Neuronal stem cell (in vitro differentiated cells): ENCODE data around the gene KLHL25.

ENCODE experiments used
- DNase-seq: peaks from one replicate; pipeline ENCODE4 v3.0.0-alpha.2; 2013; ENCODE audit warnings: low spot score
- H2AFZ ChIP-seq: one replicate; pipeline ENCODE4 v1.6.1; 2013; ENCODE audit warnings: mild to moderate bottlenecking, low read length, inconsistent platforms
- H2AK5ac ChIP-seq: 2 replicates; pipeline ENCODE4 v1.6.1; 2013; ENCODE audit warnings: low read depth, mild to moderate bottlenecking, inconsistent platforms, low read length, moderate library complexity, mixed read lengths
- H2BK120ac ChIP-seq: 2 replicates; pipeline ENCODE4 v1.6.1; 2013; ENCODE audit warnings: low read depth, mild to moderate bottlenecking, inconsistent platforms, low read length, moderate library complexity, mixed read lengths
- H2BK12ac ChIP-seq: one replicate; pipeline ENCODE4 v1.6.1; 2013; ENCODE audit warnings: low read length, inconsistent platforms
- H2BK15ac ChIP-seq: 2 replicates; pipeline ENCODE4 v1.6.1; 2013; ENCODE audit warnings: mild to moderate bottlenecking, low read length, inconsistent platforms, mixed read lengths
- H2BK5ac ChIP-seq: one replicate; pipeline ENCODE4 v1.6.1; 2013; ENCODE audit warnings: inconsistent platforms, mild to moderate bottlenecking, low read length, moderate library complexity
- H3K14ac ChIP-seq: one replicate; pipeline ENCODE4 v1.6.1; 2013; ENCODE audit warnings: low read length, inconsistent platforms
- H3K18ac ChIP-seq: 2 replicates; pipeline ENCODE4 v1.6.1; 2013; ENCODE audit warnings: low read length, inconsistent platforms
- H3K23ac ChIP-seq: 2 replicates; pipeline ENCODE4 v1.6.1; 2013; ENCODE audit warnings: low read depth, mild to moderate bottlenecking, mixed read lengths, low read length, inconsistent platforms; ENCODE audit not compliant: poor library complexity
- H3K27ac ChIP-seq: replicated peaks from 3 replicates; pipeline ENCODE4 v1.5.1; 2013; ENCODE audit warnings: low read length, inconsistent platforms
- H3K27me3 ChIP-seq, 3 experiments: 2 replicates each; pipeline ENCODE4 v1.6.1; 2013; ENCODE audit warnings: low read length in 3 of 3, mild to moderate bottlenecking in 2 of 3, inconsistent platforms in 1 of 3, low read depth in 1 of 3, mixed read lengths in 1 of 3, moderate library complexity in 1 of 3; ENCODE audit not compliant: control insufficient read depth in 3 of 3, insufficient read depth in 3 of 3
- H3K36me3 ChIP-seq, 2 donors: replicated peaks in 1 of 2; 2 replicates each; pipeline ENCODE4 v1.6.1; 2013; ENCODE audit warnings: low read length in 2 of 2; ENCODE audit not compliant: control insufficient read depth in 2 of 2, insufficient read depth in 2 of 2
- H3K4ac ChIP-seq: 2 replicates; pipeline ENCODE4 v1.6.1; 2013; ENCODE audit warnings: inconsistent platforms, mild to moderate bottlenecking, low read length, moderate library complexity
- H3K4me1 ChIP-seq, 2 donors: 1 replicate in 1 of 2; 2 replicates in 1 of 2; pipeline ENCODE4 v1.6.1; 2013; ENCODE audit warnings: low read length in 2 of 2, low read depth in 1 of 2; ENCODE audit not compliant: control insufficient read depth in 2 of 2, insufficient read depth in 1 of 2
- H3K4me2 ChIP-seq: one replicate; pipeline ENCODE4 v1.6.1; 2013; ENCODE audit warnings: mild to moderate bottlenecking, low read length, inconsistent platforms; ENCODE audit not compliant: insufficient read depth, poor library complexity, severe bottlenecking
- H3K4me3 ChIP-seq, 2 donors: 2 replicates each; pipeline ENCODE4 v1.5.1; 2013; ENCODE audit warnings: low read length in 2 of 2, mild to moderate bottlenecking in 2 of 2, inconsistent platforms in 1 of 2, moderate library complexity in 1 of 2
- H3K79me1 ChIP-seq: one replicate; pipeline ENCODE4 v1.6.1; 2013; ENCODE audit warnings: low read depth, mild to moderate bottlenecking, inconsistent platforms, low read length, moderate library complexity
- H3K9ac ChIP-seq: one replicate; pipeline ENCODE4 v1.6.1; 2013; ENCODE audit warnings: mild to moderate bottlenecking, low read depth, low read length, inconsistent platforms; ENCODE audit not compliant: poor library complexity
- H3K9me3 ChIP-seq, 2 donors: replicated peaks in 1 of 2; 2 replicates each; pipeline versions ENCODE3 to v1.6.1; 2013; ENCODE audit warnings: low read length in 2 of 2, mild to moderate bottlenecking in 2 of 2, inconsistent platforms in 1 of 2, low read depth in 1 of 2, mixed read lengths in 1 of 2, moderate library complexity in 1 of 2; ENCODE audit not compliant: control insufficient read depth in 2 of 2, insufficient read depth in 1 of 2
- H4K8ac ChIP-seq: one replicate; pipeline ENCODE4 v1.6.1; 2013; ENCODE audit warnings: low read depth, mild to moderate bottlenecking, inconsistent platforms, low read length, moderate library complexity
- H4K91ac ChIP-seq: one replicate; pipeline ENCODE4 v1.6.1; 2013; ENCODE audit warnings: low read length, low read depth, mild to moderate bottlenecking, inconsistent platforms; ENCODE audit not compliant: poor library complexity
- whole genome bisulfite sequencing, 2 donors: extraction: QIAGEN DNeasy Blood & Tissue Kit; methylation state at CpG; one replicate each; pipeline ENCODE4 v1.1.7; 2013; ENCODE audit warnings: missing lambda C conversion rate in 2 of 2, mixed read lengths in 1 of 2; ENCODE audit not compliant: insufficient read length in 2 of 2, insufficient replicate concordance in 1 of 2; ENCODE audit errors: extremely low coverage in 2 of 2; 5-methylcytosine and 5-hydroxymethylcytosine counted together

Gene KLHL25

GRCh38 chr15:85723960-85724945, 70.5 kb downstream of the KLHL25 start:
- Histone ChIP-seq H2AFZ (no peak overlapping the region), H3K4ac (no peak overlapping the region), H3K27me3 (no peaks in the 10 kb centered on the region), H2BK120ac (no peak overlapping the region), H2BK5ac (no peak overlapping the region), H3K14ac (no peak overlapping the region), H3K4me2 (no peak overlapping the region), H3K18ac (no peak overlapping the region), H3K4me1 (no peaks in the 10 kb centered on the region), H2BK15ac (no peak overlapping the region), H3K4me3 (no peak overlapping the region), H3K9me3 (no peaks in the 10 kb centered on the region), H2BK12ac (no peak overlapping the region), H4K91ac (no peak overlapping the region), H3K79me1 (no peaks in the 10 kb centered on the region), H3K27ac (no peak overlapping the region), H2AK5ac (no peak overlapping the region), H3K23ac (no peak overlapping the region), H3K36me3 (peaks cover 20 to 95% of the 10 kb centered on the region in 2 donors), H3K9ac (no peak overlapping the region), H4K8ac (no peak overlapping the region)
- WGBS, 2 donors = no CpG with 5 or more reads among the region's 10 CpGs
- no peak for DNase-seq

DNA sequence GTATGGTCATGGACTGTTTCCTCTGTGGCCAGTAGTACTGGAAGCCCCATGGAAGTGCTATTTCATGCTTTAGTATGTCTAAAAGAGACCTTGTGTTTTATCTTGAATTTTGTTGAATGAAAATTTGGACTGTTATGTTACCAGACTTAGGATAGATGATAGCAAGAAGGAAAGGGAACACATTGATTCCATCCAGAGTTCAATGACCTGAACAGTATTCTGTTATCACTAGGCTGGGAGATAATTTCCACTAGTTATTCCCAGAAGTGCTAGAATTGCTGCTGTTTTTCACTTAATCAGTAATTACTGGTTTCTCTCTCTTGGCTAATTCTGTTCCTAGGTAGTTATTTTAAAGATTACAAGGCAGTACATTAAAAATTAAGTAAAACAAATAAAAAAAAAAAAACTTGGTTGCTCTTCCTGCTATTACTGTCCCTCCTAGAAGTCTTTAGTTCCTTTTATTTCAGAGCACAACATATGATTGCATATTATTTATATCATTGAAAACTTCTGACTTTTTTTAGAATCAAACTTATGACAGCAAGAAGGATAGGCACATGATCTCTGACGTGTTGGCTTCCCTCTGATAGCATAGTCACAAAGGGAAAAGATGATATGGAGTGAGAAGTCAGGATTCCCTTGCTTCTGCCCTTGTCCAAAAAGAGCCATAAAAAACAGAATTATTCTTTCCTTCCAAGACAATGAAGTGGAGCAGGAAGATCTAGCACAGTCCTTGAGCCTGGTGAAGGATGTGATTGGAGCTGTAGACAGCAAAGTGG, 72.2 kb downstream of the KLHL25 start:
- H3K36me3 ChIP-seq = peaks cover 15 to 100% of the 10 kb centered on the region in 2 donors
- no peak overlapping the region for H2AFZ ChIP-seq
- H2AK5ac ChIP-seq = no peak overlapping the region
- no peak overlapping the region for H2BK120ac ChIP-seq
- WGBS, 2 donors = no CpG with 5 or more reads among the region's 1 CpG
- DNase-seq = no peak
- no peak overlapping the region for H4K8ac ChIP-seq
- no peak overlapping the region for H2BK15ac ChIP-seq
- no peak overlapping the region for H3K27ac ChIP-seq
- H2BK5ac ChIP-seq = no peak overlapping the region
- no peak overlapping the region for H3K23ac ChIP-seq
- H3K4me2 ChIP-seq = no peak overlapping the region
- no peak overlapping the region for H3K14ac ChIP-seq
- no peaks in the 10 kb centered on the region for H3K4me1 ChIP-seq
- H3K4ac ChIP-seq = no peak overlapping the region
- H4K91ac ChIP-seq = no peak overlapping the region
- H3K9me3 ChIP-seq = no peaks in the 10 kb centered on the region
- H3K18ac ChIP-seq = no peak overlapping the region
- no peak overlapping the region for H2BK12ac ChIP-seq
- H3K9ac ChIP-seq = no peak overlapping the region
- H3K27me3 ChIP-seq = no peaks in the 10 kb centered on the region
- no peaks in the 10 kb centered on the region for H3K79me1 ChIP-seq
- no peak overlapping the region for H3K4me3 ChIP-seq

DNA sequence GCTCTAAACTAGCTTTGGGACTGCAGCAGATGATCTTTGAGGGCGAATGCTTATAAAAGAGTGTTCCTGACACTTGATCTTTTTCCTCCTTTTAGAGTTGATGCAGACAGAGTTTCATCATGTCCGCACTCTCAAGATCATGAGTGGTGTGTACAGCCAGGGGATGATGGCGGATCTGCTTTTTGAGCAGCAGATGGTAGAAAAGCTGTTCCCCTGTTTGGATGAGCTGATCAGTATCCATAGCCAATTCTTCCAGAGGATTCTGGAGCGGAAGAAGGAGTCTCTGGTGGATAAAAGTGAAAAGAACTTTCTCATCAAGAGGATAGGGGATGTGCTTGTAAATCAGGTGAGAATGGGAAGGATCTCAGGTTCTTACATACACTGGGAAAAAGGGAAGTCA, 75.7 kb downstream of the KLHL25 start:
- Histone ChIP-seq H2BK120ac (no peak overlapping the region), H4K8ac (no peak overlapping the region), H3K23ac (no peak overlapping the region), H3K4ac (no peak overlapping the region), H2AFZ (no peak overlapping the region), H3K4me3 (no peak overlapping the region), H2AK5ac (no peak overlapping the region), H3K79me1 (no peaks in the 10 kb centered on the region), H3K36me3 (peaks cover 13 to 96% of the 10 kb centered on the region in 2 donors), H3K14ac (no peak overlapping the region), H3K9ac (no peak overlapping the region), H2BK5ac (no peak overlapping the region), H3K4me2 (no peak overlapping the region), H3K27ac (no peak overlapping the region), H3K4me1 (peaks cover 0 to 2% of the 10 kb centered on the region in 2 donors), H2BK15ac (no peak overlapping the region), H4K91ac (no peak overlapping the region), H3K9me3 (peaks cover 0 to 4% of the 10 kb centered on the region in 2 donors), H2BK12ac (no peak overlapping the region), H3K18ac (no peak overlapping the region), H3K27me3 (no peaks in the 10 kb centered on the region)
- no CpG with 5 or more reads among the region's 4 CpGs for WGBS, 2 donors
- DNase-seq = no peak
